Measurements from ENCODE around the gene ANGPTL7. TPM values are rescaled to one million over a fixed set of nuclear protein-coding genes. Genes with fewer than 3 reads are reported as not detected.

The ANGPTL7 gene
- total RNA-seq, 4 donors from 2014 or later = 4.2 to 16.9 (median 6.9) TPM

DNA sequence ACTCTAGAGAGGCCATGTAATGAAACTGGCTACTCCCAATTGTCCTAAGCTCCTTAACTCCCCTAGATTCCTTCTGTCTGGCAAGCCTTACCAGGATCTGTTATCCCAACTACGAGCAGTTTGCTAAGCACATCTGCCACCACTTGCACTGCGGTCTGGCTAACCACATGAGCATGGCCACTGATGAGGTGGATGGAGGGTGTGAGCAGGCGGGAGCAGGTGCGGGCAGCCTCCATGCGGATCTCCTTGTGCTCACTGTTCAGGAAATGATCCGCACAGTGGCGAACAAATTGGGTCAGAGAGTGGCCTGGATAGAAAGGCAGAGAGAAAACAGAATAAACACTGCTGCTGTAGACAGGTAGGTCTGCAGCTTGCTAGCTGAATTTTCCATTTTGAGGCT lies 49.2 kb downstream of the ANGPTL7 start:
- Histone ChIP-seq H3K27me3 (no peaks in the 10 kb centered on the region), H3K4me1 (peaks cover 12 to 17% (median 15%) of the 10 kb centered on the region in 4 donors), H3K27ac (replicated peaks in 1 of 4) (no peak overlapping the region), H3K36me3 (peaks cover 71 to 99% (median 93%) of the 10 kb centered on the region in 4 donors), H3K4me3 (no peak overlapping the region), H3K9me3 (no peaks in the 10 kb centered on the region)
- 95% methylated on average over 7 of the region's 7 CpGs for WGBS
- intact Hi-C loops (cut with DNase I) = no loop called here
- TF ChIP-seq CTCF (IDR thresholded peaks at IDR 0.05) = no peak
- TF ChIP-seq EP300 (IDR thresholded peaks at IDR 0.05) = no peak
- TF ChIP-seq POLR2AphosphoS5 (IDR thresholded peaks at IDR 0.05) = no peak
- TF ChIP-seq POLR2A (IDR thresholded peaks at IDR 0.05; ENCODE audit: low read depth) = no peak
- DNase-seq (ENCODE audit: extremely low spot score) = no peak

DNA sequence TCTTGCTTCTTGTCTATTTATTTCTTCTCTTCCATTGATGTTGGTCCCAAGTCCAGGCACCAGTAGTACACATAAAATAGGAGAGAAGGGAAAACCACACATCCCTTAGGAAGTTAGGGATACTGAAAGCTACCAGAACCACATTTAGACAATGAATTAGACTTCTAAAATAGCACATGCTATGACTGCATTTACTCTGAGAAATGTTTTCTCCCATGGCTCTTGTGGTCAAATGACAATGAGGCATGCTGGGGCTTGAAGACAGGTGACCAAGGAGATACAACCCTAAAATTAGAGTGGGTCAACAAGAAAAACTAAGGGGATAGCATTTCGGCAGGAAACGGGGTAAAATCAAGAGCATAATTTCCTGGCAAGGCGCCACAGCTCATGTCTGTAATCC lies 56.1 kb downstream of the ANGPTL7 start:
- no peak overlapping the region for H3K4me3 ChIP-seq
- peaks cover 61 to 89% (median 85%) of the 10 kb centered on the region in 4 donors for H3K36me3 ChIP-seq
- no peak overlapping the region for H3K27ac ChIP-seq (replicated peaks in 1 of 4)
- no peak for TF ChIP-seq POLR2AphosphoS5 (IDR thresholded peaks at IDR 0.05)
- no peak for TF ChIP-seq CTCF (IDR thresholded peaks at IDR 0.05)
- TF ChIP-seq EP300 (IDR thresholded peaks at IDR 0.05) = no peak
- TF ChIP-seq POLR2A (IDR thresholded peaks at IDR 0.05; ENCODE audit: low read depth) = no peak
- WGBS = 94% methylated on average over 3 of the region's 3 CpGs
- no peaks in the 10 kb centered on the region for H3K27me3 ChIP-seq
- intact Hi-C loops (cut with DNase I) = no loop called here
- DNase-seq (ENCODE audit: extremely low spot score) = no peak
- H3K4me1 ChIP-seq = no peaks in the 10 kb centered on the region
- H3K9me3 ChIP-seq = no peaks in the 10 kb centered on the region

Small RNA genes lying within 50 kb of the gene (small RNA-seq; reads per million reads assigned to genes)
- 0 reads per million in 3 donors for gene RNU6-291P
- 0 to 0.19 (median 0) reads per million in 3 donors for gene RNU6-537P
- 0 reads per million in 3 donors for gene RPL39P6

Other genes with a start within 250 kb of the ANGPTL7 start
- gene TARDBP, start 176.7 kb upstream of the ANGPTL7 start, total RNA-seq = 100 to 1,000 TPM in 3 of 4 donors, 10 to 100 TPM in 1; 74.9 to 184 (median 137) TPM
- gene MASP2, start 142.1 kb upstream of the ANGPTL7 start, total RNA-seq = not detected
- gene SRM, start 129.3 kb upstream of the ANGPTL7 start, total RNA-seq = 10 to 100 TPM; 40.8 to 69.7 (median 48.8) TPM
- 10 to 100 TPM; 33.2 to 49.4 (median 36.3) TPM for gene EXOSC10, start 89.5 kb upstream of the ANGPTL7 start, total RNA-seq
- gene MTOR, start 73.2 kb downstream of the ANGPTL7 start, total RNA-seq = 10 to 100 TPM; 33.6 to 51.1 (median 41.0) TPM
- gene UBIAD1, start 83.8 kb downstream of the ANGPTL7 start, total RNA-seq = 10 to 100 TPM; 10.4 to 15.9 (median 14.0) TPM